AG09319 (cell line): Measurements from ENCODE around the gene LRRC23.

Experiments used
- DNase-seq: peaks from one replicate; pipeline ENCODE4 v3.0.0-alpha.2; 2010; ENCODE audit warnings: low read depth; ENCODE audit errors: extremely low read depth
- TF ChIP-seq, protein P1 (sequence below): IDR thresholded peaks from 2 replicates; pipeline ENCODE4 v1.5.1; 2011; ENCODE audit warnings: low read depth, mild to moderate bottlenecking, inconsistent platforms, low read length, moderate library complexity

The LRRC23 gene

DNA sequence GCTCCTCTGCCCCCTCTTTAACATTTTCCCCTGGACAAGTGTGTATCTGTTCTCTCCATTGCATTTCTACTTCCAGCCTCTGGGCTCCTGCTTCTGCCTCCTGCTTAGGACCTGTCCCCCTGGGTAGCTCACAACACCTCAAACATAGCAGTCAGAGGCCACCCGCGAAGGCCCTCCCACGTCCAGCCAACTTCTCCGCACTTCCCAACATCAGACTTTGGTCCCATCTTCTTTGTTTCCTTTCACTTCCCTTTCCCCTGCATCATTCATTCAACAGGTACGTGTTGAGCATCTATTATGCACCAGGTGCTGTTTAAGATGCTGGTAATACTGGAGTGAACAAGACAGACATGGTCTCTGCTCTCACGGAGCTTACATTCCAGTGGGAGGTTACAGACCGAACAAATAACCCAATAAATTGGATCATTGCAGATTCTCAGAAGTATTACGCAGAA lies 42.3 kb downstream of the LRRC23 start:
- DNase-seq: no peak
- TF ChIP-seq, protein P1, sequence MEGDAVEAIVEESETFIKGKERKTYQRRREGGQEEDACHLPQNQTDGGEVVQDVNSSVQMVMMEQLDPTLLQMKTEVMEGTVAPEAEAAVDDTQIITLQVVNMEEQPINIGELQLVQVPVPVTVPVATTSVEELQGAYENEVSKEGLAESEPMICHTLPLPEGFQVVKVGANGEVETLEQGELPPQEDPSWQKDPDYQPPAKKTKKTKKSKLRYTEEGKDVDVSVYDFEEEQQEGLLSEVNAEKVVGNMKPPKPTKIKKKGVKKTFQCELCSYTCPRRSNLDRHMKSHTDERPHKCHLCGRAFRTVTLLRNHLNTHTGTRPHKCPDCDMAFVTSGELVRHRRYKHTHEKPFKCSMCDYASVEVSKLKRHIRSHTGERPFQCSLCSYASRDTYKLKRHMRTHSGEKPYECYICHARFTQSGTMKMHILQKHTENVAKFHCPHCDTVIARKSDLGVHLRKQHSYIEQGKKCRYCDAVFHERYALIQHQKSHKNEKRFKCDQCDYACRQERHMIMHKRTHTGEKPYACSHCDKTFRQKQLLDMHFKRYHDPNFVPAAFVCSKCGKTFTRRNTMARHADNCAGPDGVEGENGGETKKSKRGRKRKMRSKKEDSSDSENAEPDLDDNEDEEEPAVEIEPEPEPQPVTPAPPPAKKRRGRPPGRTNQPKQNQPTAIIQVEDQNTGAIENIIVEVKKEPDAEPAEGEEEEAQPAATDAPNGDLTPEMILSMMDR: no peak

DNA sequence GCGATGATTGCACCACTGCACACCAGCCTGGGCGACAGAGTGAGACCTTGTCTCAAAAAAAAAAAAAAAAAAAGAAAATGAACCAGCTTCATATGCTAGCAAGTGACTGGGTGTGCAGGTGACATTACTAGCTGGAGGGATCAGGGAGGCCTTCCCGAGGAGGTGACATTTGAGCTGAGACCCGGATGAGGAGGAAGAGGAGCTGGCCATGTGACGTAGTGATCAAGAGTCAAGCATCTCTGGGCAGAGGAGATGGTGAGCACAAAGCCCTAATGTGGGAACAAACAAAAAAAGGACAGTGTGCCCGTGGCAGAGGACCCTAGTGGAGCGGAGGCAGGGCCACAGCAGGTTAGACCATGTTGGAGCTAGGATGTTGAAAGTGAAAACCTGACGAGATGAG lies 43.0 kb downstream of the LRRC23 start:
- TF ChIP-seq, protein P1: no peak

DNA sequence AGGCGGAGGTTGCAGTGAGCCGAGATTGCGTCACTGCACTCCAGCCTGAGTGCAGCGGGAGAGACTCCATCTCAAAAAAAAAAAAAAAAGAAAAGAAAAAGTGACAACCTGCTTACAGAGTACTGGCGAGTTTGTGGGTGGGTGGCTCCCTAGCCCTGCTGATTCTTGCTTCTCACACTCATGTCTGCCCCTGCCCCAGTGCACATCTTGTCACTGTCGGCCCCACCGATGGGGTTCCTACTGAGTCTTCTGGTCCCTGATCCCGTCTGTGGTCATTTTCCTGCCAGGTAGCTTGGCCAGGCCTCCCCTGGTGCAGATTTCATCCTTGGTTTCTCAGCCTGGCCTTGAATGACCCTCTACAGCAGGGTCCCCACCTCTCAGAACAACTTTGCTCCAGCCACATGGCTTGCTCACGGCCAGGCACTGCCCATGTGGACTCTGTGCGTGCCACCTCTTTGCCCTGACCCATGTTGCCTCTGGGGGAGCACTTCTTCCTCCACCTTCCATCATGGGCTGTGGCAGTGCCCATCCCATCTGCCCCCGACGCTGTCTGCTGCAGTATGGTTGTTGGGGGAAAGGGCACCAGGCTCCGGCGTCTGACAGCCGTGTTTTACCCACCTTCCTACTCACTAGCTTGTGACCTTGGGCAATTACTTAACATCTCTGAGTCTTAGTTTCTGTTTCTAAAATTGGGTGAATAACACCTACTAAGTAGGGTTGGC lies 44.4 kb downstream of the LRRC23 start:
- no peak for DNase-seq
- TF ChIP-seq, protein P1: no peak

More for the DNA sequence above, 43.0 kb downstream of the LRRC23 start:
- DNase-seq: no peak

DNA sequence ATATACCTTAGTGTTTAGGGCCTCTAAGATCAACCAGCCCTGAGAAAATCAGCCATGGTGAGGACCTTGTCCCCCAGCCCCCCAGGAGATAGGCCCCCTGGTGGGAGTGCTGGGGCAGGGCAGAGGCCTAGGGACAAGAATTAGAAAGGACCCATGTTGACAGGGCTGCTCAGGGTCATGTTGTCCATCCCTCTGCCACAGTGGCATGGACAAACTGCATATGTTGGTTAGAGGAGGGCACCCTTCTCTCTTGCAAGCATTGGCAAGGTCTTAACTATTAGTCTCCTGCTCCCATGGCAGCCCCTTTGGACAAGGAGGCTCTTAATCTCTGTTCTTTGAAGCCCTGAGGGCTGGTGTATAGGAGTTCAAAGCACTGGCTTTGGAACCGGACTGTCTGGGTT lies 45.8 kb downstream of the LRRC23 start:
- TF ChIP-seq, protein P1: no peak
- DNase-seq: no peak

DNA sequence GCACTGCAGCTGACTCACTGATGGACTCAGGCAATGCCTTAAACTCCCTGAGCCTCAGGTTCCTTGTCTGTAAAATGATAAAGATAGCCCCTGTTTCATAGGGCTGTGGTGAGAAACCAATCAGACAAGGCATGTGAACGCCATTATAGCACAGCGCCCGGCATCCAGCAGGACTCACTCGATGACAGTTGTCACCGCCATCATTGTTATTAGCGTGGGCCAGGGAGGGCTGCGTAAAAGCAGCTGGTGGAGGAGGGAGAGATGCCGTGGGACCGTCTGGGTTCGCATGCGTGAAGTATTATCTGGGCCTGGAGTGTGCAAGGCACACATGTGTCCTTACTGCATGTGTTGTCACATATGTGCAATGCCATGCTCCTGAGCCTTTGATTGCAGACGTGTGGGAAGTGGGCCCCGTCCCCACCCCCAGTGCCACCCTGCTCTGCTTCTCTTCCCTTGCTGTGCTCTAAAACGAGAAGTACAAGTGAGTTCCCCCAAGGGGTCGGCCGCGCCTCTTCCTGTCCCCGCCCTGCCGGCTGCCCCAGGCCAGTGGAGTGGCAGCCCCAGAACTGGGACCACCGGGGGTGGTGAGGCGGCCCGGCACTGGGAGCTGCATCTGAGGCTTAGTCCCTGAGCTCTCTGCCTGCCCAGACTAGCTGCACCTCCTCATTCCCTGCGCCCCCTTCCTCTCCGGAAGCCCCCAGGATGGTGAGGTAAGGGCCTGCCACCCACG lies 46.4 kb downstream of the LRRC23 start, which contains the start of gene PTPN6:
Gene PTPN6, plus strand, starts transcription at position 546 of the 730 bp plus-strand sequence. Its CDS starts 157 bp downstream, at position 703.
- DNase-seq: no peak
- TF ChIP-seq, protein P1: no peak

DNA sequence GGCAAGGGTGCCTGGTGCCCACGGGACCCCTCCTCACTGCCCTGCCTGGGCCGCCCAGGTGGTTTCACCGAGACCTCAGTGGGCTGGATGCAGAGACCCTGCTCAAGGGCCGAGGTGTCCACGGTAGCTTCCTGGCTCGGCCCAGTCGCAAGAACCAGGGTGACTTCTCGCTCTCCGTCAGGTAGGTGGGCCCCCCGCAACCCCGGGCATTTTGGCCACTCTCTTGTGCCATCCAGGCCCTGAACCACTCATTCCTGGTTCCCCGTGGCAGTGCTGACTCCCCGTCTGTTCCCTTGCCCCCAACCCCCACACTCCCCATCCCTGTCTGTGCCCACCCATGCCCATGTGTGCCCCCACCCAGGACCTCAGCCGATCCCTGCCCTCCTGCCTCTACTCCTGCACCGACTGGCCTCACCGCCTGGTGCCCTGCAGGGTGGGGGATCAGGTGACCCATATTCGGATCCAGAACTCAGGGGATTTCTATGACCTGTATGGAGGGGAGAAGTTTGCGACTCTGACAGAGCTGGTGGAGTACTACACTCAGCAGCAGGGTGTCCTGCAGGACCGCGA lies 47.0 kb downstream of the LRRC23 start:
- TF ChIP-seq, protein P1: no peak

More for the DNA sequence above, 47.0 kb downstream of the LRRC23 start:
- no peak for DNase-seq
